ENCODE data around the gene TSPAN4.

The TSPAN4 gene

DNA sequence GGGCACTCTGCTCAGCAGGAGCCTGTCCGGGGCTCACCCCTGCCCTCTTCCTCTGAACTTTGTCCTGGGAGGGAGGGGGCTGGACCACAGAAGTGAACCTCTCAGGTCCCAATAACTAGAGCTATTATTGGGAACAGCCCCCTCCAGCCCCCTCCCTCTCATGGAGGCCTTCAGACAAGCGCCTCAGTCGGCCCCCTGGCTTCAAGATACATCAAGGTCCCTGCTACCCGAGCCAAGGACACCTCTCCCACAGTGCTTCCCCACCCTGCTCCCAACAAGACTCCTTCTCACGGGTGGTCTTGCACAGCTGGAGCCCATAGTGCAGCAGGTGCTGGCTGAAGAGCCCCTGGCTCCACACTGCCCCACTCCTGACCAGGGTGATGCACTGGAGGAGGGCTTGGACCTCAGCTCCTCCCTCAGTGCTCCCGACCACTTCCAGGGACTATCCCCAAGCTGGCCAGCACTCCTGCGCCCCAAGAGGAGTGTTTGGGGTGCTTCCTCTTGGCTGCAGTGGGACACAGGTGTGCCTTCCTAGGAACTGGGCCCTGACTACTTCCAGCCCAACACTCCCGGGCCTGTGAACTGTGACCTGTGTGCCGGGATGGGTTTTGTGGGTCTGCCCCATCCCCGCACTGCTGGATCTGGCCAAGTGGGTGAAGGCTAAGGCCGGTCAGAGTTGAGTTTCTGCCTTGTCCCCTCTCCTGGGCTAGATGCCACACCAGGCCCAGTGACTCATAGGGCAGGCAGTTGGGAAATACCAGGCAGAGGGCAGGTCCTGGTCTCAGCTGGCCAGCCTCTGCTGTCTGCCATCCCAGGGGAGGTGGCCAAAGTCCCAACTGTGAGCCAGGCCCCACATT is 21.8 kb upstream of the TSPAN4 start:
- peak overlapping the region in 18 of 21 experiments; percentile 81 to 98 (median 94) for H3K27ac ChIP-seq
- peak overlapping the region; percentile 60 to 99 (median 87) for H3K4me3 ChIP-seq

DNA sequence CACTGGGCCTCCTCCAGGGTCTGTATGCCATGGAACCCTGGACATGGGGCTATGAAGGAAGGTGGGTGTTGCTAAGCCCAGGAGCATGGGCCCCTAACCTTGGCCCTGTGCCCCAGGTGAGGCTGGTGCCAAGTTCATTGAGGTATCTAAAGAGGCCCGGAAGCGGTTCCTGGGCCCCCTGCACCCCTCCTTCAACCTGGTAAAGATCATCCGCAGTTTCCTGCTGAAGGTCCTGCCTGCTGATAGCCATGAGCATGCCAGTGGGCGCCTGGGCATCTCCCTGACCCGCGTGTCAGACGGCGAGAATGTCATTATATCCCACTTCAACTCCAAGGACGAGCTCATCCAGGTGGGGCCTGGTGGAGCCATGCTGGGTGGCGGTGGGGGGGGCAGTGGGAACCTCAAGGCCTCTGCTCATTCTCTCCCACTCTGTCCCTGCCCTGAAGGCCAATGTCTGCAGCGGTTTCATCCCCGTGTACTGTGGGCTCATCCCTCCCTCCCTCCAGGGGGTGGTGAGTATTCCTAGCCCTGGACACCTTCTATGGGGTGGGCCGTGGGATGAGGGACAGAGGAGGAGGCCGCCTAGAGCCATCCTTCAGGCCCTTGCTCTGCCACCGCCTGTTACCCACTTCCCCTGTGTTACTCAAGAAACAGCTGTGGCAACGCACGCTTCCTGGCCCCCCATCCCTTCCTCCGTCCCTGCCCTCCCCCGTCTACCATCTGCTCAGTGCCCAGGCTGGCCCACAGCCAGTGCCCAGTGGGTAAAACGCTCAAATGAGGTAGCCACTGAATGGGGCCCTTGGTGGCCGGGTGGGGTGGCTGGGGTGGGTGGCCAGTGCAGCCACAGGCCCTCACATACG is 20.9 kb upstream of the TSPAN4 start:
- Histone ChIP-seq H3K4me3 (peak overlapping the region in 2 of 7 experiments; percentile 95 to 99), H3K27ac (peak overlapping the region in 12 of 21 experiments; percentile 18 to 96 (median 84))

DNA sequence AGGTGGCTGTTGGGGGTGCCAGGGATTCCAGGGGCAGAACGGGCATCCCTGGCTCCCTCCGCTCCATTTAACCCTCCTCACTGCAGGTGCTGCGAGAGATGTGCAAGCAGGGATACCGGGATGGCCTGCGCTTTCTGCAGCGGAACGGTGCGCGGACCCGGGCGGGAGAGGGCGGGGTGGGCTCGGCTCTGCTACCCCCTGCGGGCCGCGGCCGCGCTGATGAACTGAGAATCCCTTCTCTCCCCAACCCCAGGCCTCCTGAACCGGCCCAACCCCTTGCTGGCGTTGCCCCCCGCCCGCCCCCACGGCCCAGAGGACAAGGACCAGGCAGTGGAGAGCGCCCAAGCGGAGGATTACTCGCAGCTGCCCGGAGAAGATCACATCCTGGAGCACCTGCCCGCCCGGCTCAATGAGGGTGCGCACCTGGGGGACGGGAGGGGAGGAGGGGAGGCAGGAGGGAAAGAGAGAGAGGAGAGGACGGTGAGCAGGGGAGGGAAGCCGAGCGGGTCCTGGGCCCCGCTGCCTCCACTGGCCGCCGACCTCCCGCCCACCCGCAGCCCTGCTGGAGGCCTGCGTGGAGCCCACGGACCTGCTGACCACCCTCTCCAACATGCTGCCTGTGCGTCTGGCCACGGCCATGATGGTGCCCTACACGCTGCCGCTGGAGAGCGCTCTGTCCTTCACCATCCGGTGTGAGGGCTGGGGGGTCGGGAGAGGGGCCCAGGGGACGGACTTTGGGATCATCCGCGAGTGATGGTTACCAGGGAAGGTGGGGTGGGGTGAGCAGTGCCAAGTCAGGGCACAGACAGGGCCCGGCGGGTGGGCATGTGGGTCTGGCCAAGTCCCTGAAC is 19.0 kb upstream of the TSPAN4 start:
- H3K4me3 ChIP-seq = no peak overlapping the region
- no peak overlapping the region for H3K27ac ChIP-seq

DNA sequence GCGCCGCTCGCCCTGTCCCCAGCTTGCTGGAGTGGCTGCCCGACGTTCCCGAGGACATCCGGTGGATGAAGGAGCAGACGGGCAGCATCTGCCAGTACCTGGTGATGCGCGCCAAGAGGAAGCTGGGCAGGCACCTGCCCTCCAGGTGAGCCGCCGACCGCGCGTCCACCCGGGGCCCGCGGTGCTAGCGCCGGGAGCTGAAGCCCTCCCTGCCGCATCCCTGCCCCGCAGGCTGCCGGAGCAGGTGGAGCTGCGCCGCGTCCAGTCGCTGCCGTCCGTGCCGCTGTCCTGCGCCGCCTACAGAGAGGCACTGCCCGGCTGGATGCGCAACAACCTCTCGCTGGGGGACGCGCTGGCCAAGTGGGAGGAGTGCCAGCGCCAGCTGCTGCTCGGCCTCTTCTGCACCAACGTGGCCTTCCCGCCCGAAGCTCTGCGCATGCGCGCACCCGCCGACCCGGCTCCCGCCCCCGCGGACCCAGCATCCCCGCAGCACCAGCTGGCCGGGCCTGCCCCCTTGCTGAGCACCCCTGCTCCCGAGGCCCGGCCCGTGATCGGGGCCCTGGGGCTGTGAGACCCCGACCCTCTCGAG is 18.3 kb upstream of the TSPAN4 start:
- Histone ChIP-seq H3K27ac (no peak overlapping the region), H3K4me3 (no peak overlapping the region)

DNA sequence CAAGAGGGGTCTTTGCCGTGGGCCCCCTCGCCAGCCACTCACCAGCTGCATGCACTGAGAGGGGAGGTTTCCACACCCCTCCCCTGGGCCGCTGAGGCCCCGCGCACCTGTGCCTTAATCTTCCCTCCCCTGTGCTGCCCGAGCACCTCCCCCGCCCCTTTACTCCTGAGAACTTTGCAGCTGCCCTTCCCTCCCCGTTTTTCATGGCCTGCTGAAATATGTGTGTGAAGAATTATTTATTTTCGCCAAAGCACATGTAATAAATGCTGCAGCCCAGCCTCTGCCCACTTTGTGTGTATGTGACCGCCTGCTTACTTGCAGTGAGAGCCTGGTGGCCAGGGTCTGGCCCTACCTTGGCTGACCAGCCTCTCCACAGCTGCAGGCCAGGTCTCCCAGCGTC is 17.7 kb upstream of the TSPAN4 start:
- Histone ChIP-seq H3K4me3 (no peak overlapping the region), H3K27ac (peak overlapping the region in 1 of 21 experiments; percentile 4)

DNA sequence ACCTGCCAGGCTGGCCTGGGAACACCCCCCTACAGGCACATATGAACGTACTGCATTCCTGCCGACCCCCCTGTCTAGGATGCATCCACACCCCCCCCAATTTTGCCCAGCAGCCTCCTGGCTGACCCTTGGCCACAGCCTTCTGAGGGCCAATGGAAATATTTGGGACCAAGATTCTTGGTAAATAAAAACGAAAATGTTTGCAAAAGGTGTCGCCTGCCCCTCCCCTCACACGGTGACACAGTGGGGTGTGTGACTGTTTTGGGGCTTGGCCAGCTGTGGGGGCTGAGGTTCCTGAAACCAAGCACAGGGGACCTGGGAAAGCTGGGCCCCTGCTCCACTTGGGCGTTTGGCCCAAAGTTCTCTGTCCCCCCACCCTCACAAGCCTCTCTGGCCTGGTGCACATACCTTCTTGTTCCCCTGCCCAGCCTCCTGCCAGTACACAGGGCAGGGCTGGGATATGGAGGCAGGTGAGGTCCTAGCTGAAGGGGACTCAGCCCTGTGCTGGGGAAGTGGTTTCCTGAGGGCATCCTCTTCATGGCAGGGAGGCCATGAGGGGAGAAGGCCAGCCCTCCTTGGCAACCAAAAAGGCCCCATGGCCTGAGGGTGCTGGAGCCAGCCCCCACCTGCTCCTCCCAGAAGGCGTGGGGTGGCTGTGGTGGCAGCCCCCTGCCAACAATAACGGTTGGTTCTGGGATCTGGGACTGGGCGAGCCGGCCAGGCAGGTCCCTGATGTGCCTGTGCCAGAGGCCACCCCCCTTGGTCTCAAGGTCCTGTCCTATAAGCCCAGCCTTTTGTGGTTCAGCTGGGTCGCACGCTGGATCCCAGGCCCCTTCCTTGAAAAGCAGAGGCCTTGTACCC is 17.1 kb upstream of the TSPAN4 start:
- no peak overlapping the region for H3K4me3 ChIP-seq
- H3K27ac ChIP-seq = peak overlapping the region in 6 of 21 experiments; percentile 17 to 74 (median 52)

DNA sequence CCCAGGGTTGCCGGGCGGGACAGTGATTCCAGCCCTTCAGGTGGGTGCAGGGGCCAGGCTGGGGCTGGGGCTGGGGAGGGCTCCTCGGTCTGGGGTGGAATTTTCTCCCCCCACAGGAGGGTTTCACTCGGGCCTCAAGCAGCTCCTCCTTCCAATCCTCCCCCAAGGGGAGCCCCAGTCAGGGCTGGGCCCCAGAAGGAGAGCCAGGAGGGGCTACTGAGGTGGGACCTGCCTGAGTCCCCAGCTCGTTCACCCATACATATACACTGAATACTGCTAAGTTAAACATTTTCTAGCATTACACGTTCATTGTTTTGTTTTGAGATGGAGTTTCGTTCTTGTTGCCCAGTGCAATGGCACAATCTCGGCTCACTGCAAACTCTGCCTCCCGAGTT is 16.4 kb upstream of the TSPAN4 start:
- H3K4me3 ChIP-seq = no peak overlapping the region
- peak overlapping the region in 7 of 21 experiments; percentile 17 to 74 (median 48) for H3K27ac ChIP-seq

DNA sequence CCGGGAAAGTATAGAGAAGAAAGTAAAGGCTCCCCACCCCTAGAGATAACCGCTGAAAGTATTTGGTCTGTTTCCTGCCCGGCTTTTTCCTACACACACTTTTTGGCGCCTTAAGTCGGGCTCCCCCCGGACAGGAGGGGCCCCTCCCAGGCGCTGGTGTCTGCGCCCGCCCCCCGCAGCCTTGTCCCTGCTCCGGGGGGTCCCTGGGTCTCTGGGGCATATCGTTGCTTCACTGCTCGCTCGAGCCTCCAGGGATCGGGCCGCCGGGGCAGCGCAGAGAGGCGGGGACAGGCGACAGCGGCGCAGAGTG is 15.9 kb upstream of the TSPAN4 start:
- Histone ChIP-seq H3K4me3 (peak overlapping the region; percentile 14 to 49 (median 39)), H3K27ac (peak overlapping the region in 17 of 21 experiments; percentile 4 to 74 (median 58))

DNA sequence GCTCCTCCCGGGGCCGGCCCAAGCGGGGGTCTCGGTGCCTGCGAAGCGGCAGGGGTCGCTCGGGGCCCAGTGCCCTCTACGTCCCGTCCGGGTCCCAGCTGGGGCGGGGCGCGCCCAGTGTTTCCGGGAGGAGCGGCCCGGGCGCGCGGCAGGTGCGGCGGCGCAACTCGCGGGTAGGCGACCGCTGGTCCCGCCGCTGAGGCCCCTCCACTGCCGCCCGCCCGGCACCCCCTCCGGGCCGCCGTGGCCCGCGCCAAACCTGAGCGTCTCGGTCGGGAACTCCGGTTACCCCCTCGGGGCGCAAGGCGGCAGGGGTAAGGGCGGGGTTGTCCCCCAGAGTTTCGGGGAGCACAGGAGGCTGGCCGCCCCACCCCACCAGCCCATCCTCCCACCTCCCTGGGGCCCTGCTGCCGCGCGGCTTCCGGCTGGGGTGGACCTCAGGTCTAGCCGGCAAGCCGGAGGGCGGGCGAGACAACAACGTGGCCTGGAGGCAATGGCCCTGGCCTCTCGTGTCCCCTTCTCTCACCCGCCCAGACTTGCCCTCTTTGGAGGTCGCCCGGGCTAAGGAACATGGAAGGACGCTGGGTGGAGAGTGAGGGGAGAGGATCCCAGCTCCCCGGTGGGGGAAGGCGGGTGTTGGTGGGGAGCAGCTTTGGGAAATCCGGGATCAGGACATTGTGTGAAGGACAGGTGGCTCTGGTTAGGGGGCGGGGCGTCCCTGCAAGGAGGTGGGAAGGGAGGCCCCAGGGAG is 15.3 kb upstream of the TSPAN4 start:
- Histone ChIP-seq H3K4me3 (peak overlapping the region; percentile 14 to 49 (median 39)), H3K27ac (peak overlapping the region in 17 of 21 experiments; percentile 4 to 74 (median 58))

DNA sequence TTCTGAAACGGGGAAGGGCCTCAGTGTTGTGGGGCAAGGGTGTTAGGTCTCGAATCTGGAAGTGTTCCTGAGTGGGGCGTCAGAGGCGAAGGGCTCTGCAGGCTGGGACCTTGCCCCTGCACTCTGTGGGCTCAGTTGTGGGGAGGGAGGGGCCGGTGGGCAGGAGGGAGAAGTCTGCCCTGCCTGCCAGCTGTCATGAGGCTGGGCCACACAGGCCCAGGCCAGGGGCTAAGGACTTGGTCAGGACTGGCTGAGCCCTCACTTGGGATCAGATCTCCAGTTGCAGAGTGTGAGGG is 14.8 kb upstream of the TSPAN4 start, which contains the start of gene CRACR2B:
Gene CRACR2B, plus strand, starts transcription at position 23 of the 296 bp plus-strand sequence. CDS start 689 bp downstream, outside the sequence.
- Histone ChIP-seq H3K27ac (peak within 1 kb of the TSS in 18 of 21 experiments; percentile 4 to 74 (median 58)), H3K4me3 (peak within 1 kb of the TSS; percentile 14 to 49 (median 39))

DNA sequence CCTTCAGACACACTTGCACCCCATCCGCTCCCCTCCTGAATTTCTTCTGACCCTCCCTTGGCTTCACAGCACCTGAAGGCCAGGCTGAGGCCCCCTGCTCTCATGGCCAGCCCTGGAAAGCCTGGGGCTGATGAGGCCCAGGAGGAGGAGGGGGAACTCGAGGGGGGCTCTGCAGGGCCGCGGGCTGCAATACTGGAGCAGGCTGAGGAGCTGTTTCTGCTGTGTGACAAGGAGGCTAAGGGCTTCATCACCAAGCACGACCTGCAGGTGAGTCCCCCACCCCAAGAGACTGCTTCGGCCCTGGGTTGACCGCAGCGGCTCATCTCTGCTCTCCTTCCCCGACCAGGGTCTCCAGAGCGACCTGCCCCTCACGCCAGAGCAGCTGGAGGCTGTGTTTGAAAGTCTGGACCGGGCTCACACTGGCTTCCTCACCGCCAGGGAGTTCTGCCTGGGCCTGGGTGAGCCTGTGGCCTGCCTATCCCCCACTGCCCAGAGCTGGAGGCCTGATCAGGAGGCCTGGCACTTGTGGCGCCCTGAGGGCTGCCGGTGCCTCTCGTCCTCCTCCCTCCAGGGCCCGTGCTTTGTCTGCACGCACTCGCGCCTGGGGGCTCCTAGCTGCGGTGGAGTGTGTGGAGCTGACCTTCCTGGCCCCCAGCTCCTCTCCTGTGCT is 14.0 kb upstream of the TSPAN4 start:
- Histone ChIP-seq H3K4me3 (peak overlapping the region in 1 of 7 experiments; percentile 35), H3K27ac (peak overlapping the region in 14 of 21 experiments; percentile 10 to 71 (median 48))

DNA sequence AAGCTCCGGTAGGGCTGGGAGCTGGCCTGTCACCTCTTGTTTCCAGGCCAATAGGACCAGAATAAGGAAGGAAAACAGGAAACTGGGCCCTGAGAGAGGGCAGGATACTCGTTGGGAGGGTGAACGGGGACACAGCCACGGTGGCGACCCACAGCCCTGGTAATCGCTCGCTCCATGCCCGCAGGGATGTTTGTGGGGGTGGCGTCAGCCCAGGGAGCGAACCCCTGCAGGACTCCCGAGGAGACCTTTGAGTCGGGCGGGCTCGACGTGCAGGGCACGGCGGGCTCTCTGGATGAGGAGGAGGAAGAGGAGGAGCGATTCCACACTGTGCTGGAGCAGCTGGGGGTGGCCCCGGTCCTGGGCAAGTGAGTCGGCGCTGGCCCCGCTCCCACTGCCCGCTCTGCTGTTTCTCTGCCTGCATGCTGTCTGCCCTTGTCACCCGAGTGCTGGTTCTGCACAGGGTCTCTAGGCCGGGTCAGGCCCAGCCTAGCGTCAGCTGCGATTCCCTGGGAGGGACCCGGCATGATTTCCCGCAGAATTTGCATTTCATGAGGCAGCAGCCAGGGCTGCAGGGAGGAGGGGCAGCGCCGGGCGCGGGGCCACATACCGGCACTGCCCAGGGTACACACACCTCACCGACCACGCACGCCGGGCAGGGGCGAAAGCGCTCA is 13.3 kb upstream of the TSPAN4 start:
- Histone ChIP-seq H3K4me3 (peak overlapping the region; percentile 4 to 35 (median 19)), H3K27ac (peak overlapping the region in 13 of 21 experiments; percentile 8 to 71 (median 49))

DNA sequence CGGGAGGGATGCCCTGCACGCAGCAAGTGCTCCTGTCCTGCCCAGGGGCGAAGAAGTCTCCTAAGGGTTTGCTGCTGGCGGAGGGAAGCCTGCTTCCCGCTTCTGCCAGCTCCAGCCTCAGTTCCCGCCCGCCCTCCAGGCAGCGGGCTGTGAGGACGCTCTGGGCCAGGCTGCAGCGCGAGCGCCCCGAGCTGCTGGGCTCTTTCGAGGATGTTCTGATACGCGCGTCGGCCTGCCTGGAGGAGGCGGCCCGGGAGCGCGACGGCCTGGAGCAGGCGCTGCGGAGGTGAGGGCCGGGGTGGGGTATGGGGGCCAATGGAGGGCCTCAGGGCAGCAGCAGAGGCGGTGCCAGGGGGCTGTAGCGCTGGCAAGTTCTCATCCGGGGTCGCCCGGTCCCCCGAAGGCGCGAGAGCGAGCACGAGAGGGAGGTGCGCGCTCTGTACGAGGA is 12.8 kb upstream of the TSPAN4 start:
- Histone ChIP-seq H3K27ac (peak overlapping the region in 8 of 21 experiments; percentile 2 to 71 (median 48)), H3K4me3 (peak overlapping the region; percentile 4 to 35 (median 19))

DNA sequence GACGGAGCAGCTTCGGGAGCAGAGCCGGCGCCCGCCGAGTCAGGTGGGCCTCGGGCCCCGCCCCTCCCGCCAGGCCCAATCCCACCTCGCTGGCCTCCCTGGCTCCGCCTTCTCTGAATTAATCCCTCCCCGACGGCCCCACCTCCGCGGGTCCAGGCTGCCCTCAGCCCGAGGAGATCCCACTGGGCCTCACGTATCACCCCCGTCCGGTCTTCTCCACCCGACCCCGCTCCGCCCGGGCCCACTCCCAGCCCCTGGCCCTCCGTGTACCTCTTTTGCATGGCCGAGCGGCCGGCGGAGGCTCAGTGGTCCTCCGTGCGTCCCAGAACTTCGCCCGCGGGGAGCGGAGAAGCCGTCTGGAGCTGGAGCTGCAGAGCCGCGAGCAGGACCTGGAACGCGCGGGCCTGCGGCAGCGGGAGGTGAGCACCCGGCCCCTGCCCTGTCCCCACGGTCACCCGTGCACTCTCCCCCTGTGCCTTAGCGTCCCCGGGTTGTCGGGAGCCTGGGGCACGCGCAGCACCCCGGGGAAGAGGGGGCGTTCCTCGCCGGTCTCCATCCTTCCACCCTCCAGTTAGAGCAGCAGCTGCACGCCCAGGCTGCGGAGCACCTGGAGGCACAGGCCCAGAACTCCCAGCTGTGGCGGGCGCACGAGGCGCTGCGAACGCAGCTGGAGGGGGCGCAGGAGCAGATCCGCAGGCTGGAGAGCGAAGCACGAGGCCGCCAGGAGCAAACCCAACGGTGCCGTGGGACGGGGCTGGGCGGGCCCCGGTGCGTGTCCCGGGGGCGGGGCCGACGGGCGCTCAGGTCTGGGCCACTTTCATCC is 12.1 kb upstream of the TSPAN4 start:
- Histone ChIP-seq H3K27ac (peak overlapping the region in 3 of 21 experiments; percentile 17 to 68 (median 25)), H3K4me3 (peak overlapping the region; percentile 4 to 35 (median 19))

DNA sequence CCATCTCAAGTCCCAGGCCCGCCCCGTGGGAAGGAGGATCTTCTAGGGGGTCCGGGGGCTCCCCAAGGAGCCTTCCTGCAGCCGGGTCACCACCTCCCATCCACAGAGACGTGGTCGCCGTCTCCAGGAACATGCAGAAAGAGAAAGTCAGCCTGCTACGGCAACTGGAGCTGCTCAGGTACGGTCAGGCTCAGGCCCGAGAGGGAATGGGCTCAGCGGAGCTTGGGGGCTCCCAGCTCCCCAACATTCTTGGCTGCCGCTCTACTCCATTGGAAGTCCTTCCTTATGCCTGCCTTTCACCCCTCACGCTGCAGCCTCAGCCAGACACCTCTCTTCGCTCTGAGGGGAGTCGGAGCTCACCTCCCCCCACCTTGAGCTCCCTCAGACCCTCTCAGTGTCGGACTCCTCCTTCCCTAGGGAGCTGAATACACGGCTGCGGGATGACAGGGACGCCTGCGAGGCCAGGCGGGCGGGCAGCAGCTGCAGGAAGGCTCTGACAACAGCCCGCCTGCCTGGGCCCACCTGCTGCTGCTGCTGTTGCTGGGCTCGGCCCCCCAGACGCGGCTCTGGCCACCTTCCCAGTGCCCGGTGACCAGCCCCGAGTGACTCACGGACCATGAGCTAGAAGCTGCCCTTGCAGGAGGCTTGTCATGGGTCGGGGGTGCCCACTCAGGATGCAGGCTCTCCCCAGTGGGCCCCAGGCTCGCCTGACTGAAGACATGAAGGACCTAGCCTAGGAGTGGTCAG is 11.4 kb upstream of the TSPAN4 start:
- Histone ChIP-seq H3K4me3 (peak overlapping the region in 5 of 7 experiments; percentile 4 to 35 (median 29)), H3K27ac (no peak overlapping the region)
